HepG2 (cell line): Measurements from ENCODE around the gene ZBTB7B. TPM values are rescaled to one million over a fixed set of nuclear protein-coding genes. Genes with fewer than 3 reads are reported as not detected.

ENCODE experiments used
- CBX1 ChIP-seq: IDR thresholded peaks from one replicate; pipeline ENCODE4 v1.6.1; 2016; ENCODE audit warnings: antibody characterized with exemption, low read depth
- FLYWCH1 ChIP-seq: sonication (generic); formaldehyde crosslinking; IDR thresholded peaks from 2 replicates; pipeline ENCODE4 v1.8.1; 2023; ENCODE audit warnings: mild to moderate bottlenecking, missing genetic modification reagents
- FOXO1 ChIP-seq: sonication (generic); formaldehyde crosslinking; IDR thresholded peaks from 2 replicates; pipeline ENCODE4 v1.4.0; 2020; ENCODE audit warnings: missing genetic modification reagents
- GABPB1 ChIP-seq: IDR thresholded peaks from 2 replicates; pipeline ENCODE4 v1.6.1; 2016; ENCODE audit warnings: mild to moderate bottlenecking, missing genetic modification reagents, moderate library complexity, missing compliant biosample characterization
- HNRNPH1 ChIP-seq: fragments of 200-400 bp; formaldehyde crosslinking; optimal IDR thresholded peaks from 2 replicates; pipeline ENCODE3; 2017; ENCODE audit warnings: mild to moderate bottlenecking, low read depth, low read length
- IKZF4 ChIP-seq: sonication (generic); formaldehyde crosslinking; IDR thresholded peaks from 2 replicates; pipeline ENCODE4 v1.5.1; 2020; ENCODE audit warnings: borderline replicate concordance, mild to moderate bottlenecking, low read depth, missing genetic modification reagents; ENCODE audit errors: not compliant biosample characterization
- MATR3 ChIP-seq: sonication (generic); formaldehyde crosslinking; IDR thresholded peaks from 2 replicates; pipeline ENCODE4 v1.4.0; 2020; ENCODE audit warnings: missing genetic modification reagents
- MIER2 ChIP-seq: IDR thresholded peaks from 2 replicates; pipeline ENCODE4 v1.6.1; 2016; ENCODE audit warnings: missing biosample characterization, missing genetic modification reagents
- PHF5A ChIP-seq: IDR thresholded peaks from one replicate; pipeline ENCODE4 v1.6.1; 2018; ENCODE audit warnings: low read depth, missing genetic modification reagents; ENCODE audit not compliant: unreplicated experiment
- ZFP36 ChIP-seq: fragments of 150-350 bp; IDR thresholded peaks from 2 replicates; pipeline ENCODE4 v1.6.1; 2018; ENCODE audit warnings: borderline replicate concordance, low read length, low read depth; ENCODE audit not compliant: partially characterized antibody
- ZNF383 ChIP-seq: sonication (generic); formaldehyde crosslinking; IDR thresholded peaks from 2 replicates; pipeline ENCODE4 v1.4.0; 2020; ENCODE audit warnings: missing genetic modification reagents, mild to moderate bottlenecking, borderline replicate concordance
- ZNF709 ChIP-seq: sonication (generic); formaldehyde crosslinking; IDR thresholded peaks from 2 replicates; pipeline ENCODE4 v1.5.0; 2020; ENCODE audit warnings: mild to moderate bottlenecking, missing genetic modification reagents
- ZNF788 ChIP-seq: sonication (generic); formaldehyde crosslinking; IDR thresholded peaks from 2 replicates; pipeline ENCODE4 v1.5.0; 2020; ENCODE audit warnings: mild to moderate bottlenecking, missing genetic modification reagents, borderline replicate concordance
- ZNF792 ChIP-seq: IDR thresholded peaks from 2 replicates; pipeline ENCODE4 v1.6.1; 2016
- polyA plus RNA-seq, 8 experiments: library from polyadenylated mRNA; depleted of rRNA in 3 of 8; stranded (reverse) in 7 of 8; unstranded in 1 of 8; fragments of >200 nt; fragmentation: Illumina TruSeq in 4 of 8; extraction: Trizol in 4 of 8; gene quantifications; 2 replicates each; pipeline versions ENCODE4 v1.2.1 to v1.2.3, GENCODE V29; 2011 to 2016; ENCODE audit warnings: low read depth in 4 of 8, missing spikeins in 1 of 8, mixed read lengths in 1 of 8; ENCODE audit not compliant: insufficient read depth in 1 of 8
- total RNA-seq, 5 experiments: library from RNA; depleted of rRNA; stranded (reverse); fragments of >200 nt; fragmentation: Illumina TruSeq; extraction: Trizol; gene quantifications; 2 replicates each; pipeline ENCODE4 v1.2.3, GENCODE V29; 2016; ENCODE audit warnings: low read depth in 1 of 5
- TF ChIP-seq, protein P1 (sequence below): IDR thresholded peaks from 2 replicates; pipeline ENCODE4 v1.6.1; 2016; ENCODE audit warnings: control low read depth
- TF ChIP-seq, protein P2 (sequence below): sonication (generic); formaldehyde crosslinking; IDR thresholded peaks from 2 replicates; pipeline ENCODE4 v1.5.0; 2020; ENCODE audit warnings: mild to moderate bottlenecking, missing genetic modification reagents, moderate library complexity
- TF ChIP-seq, protein P3 (sequence below): sonication (generic); IDR thresholded peaks from 2 replicates; pipeline ENCODE4 v1.6.1; 2016; ENCODE audit warnings: low read depth, borderline replicate concordance
- TF ChIP-seq, protein P4 (sequence below): sonication (generic); formaldehyde crosslinking; IDR thresholded peaks from 2 replicates; pipeline ENCODE4 v1.9.0; 2022; ENCODE audit warnings: missing genetic modification reagents, mild to moderate bottlenecking, borderline replicate concordance
- TF ChIP-seq, protein P5 (sequence below): IDR thresholded peaks from 2 replicates; pipeline ENCODE4 v1.6.1; 2018; ENCODE audit warnings: missing genetic modification reagents, mild to moderate bottlenecking, missing compliant biosample characterization

Gene ZBTB7B
- total and polyA plus RNA-seq, 2 of the 13 experiments (the other 11 are each of a cell fraction or from before 2014, with no cell fraction given), result 15.5 to 17.5 TPM

DNA sequence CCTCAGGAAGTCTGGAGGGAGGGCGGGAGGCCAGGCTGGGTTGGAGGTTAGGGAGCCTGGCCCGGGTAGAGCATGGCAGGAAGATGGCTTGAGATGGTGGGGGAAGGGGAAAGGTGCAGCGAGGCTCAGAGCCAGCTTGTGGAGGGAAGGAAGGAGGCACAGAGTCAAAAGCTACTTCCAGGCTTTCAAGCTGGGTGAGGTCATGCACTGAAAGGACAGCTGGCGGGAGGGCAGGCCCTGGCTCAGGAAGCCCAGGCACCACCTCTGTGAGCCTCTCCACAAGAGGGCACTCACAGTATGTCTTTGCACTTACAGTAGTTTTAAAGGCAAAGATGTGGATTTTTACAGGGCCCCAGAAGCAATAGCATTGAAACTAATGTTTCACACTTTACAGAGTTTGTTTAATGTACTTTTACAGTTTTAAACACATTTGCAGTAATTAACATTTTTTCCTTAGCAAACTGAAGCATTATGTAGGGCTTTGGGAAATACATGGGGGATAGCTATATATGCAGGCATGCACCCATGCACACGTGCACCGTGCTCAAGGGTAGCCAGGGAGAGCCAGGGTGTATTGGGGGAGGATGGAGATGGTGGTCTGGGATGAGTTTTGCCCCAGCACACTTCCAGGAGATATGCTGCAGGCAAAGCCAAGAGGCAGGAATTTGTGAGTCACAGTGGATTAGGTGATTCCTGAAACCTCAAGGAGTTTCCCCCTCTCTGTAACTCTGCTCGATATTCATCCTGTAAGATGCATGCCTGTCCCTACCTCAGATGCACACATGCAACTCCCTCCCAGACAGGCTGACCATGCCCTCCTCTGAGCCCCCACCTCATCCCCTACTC is 42.4 kb downstream of the ZBTB7B start (continued):
- TF ChIP-seq IKZF4 (CRISPR knock-in tag), result no peak
- TF ChIP-seq PHF5A, result no peak
- TF ChIP-seq CBX1, result no peak
- TF ChIP-seq, protein P1, sequence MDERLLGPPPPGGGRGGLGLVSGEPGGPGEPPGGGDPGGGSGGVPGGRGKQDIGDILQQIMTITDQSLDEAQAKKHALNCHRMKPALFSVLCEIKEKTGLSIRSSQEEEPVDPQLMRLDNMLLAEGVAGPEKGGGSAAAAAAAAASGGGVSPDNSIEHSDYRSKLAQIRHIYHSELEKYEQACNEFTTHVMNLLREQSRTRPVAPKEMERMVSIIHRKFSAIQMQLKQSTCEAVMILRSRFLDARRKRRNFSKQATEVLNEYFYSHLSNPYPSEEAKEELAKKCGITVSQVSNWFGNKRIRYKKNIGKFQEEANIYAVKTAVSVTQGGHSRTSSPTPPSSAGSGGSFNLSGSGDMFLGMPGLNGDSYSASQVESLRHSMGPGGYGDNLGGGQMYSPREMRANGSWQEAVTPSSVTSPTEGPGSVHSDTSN (CRISPR knock-in tag), result no peak
- TF ChIP-seq, protein P2, sequence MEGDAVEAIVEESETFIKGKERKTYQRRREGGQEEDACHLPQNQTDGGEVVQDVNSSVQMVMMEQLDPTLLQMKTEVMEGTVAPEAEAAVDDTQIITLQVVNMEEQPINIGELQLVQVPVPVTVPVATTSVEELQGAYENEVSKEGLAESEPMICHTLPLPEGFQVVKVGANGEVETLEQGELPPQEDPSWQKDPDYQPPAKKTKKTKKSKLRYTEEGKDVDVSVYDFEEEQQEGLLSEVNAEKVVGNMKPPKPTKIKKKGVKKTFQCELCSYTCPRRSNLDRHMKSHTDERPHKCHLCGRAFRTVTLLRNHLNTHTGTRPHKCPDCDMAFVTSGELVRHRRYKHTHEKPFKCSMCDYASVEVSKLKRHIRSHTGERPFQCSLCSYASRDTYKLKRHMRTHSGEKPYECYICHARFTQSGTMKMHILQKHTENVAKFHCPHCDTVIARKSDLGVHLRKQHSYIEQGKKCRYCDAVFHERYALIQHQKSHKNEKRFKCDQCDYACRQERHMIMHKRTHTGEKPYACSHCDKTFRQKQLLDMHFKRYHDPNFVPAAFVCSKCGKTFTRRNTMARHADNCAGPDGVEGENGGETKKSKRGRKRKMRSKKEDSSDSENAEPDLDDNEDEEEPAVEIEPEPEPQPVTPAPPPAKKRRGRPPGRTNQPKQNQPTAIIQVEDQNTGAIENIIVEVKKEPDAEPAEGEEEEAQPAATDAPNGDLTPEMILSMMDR (CRISPR knock-in tag), result peak; percentile 89
- no peak for TF ChIP-seq ZNF792
- no peak for TF ChIP-seq FOXO1 (CRISPR knock-in tag)
- no peak for TF ChIP-seq ZNF383 (CRISPR knock-in tag)
- 0 out of 2 replicates have a peak, but pooled peaks have one; percentile 10 for TF ChIP-seq MIER2 (CRISPR knock-in tag)
- no peak for TF ChIP-seq ZNF788 (CRISPR knock-in tag)
- TF ChIP-seq FLYWCH1, result no peak
- TF ChIP-seq, protein P3, sequence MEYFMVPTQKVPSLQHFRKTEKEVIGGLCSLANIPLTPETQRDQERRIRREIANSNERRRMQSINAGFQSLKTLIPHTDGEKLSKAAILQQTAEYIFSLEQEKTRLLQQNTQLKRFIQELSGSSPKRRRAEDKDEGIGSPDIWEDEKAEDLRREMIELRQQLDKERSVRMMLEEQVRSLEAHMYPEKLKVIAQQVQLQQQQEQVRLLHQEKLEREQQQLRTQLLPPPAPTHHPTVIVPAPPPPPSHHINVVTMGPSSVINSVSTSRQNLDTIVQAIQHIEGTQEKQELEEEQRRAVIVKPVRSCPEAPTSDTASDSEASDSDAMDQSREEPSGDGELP, result peak; percentile 80; the same call in 1 of the 2 replicates
- TF ChIP-seq, protein P4, sequence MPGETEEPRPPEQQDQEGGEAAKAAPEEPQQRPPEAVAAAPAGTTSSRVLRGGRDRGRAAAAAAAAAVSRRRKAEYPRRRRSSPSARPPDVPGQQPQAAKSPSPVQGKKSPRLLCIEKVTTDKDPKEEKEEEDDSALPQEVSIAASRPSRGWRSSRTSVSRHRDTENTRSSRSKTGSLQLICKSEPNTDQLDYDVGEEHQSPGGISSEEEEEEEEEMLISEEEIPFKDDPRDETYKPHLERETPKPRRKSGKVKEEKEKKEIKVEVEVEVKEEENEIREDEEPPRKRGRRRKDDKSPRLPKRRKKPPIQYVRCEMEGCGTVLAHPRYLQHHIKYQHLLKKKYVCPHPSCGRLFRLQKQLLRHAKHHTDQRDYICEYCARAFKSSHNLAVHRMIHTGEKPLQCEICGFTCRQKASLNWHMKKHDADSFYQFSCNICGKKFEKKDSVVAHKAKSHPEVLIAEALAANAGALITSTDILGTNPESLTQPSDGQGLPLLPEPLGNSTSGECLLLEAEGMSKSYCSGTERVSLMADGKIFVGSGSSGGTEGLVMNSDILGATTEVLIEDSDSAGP (CRISPR knock-in tag), result peak; percentile 93
- TF ChIP-seq HNRNPH1, result no peak
- TF ChIP-seq MATR3 (CRISPR knock-in tag), result no peak
- no peak for TF ChIP-seq ZNF709 (CRISPR knock-in tag)
- TF ChIP-seq GABPB1 (CRISPR knock-in tag), result peak; percentile 17; the same call in 1 of the 2 replicates
- no peak for TF ChIP-seq ZFP36
- TF ChIP-seq, protein P5, sequence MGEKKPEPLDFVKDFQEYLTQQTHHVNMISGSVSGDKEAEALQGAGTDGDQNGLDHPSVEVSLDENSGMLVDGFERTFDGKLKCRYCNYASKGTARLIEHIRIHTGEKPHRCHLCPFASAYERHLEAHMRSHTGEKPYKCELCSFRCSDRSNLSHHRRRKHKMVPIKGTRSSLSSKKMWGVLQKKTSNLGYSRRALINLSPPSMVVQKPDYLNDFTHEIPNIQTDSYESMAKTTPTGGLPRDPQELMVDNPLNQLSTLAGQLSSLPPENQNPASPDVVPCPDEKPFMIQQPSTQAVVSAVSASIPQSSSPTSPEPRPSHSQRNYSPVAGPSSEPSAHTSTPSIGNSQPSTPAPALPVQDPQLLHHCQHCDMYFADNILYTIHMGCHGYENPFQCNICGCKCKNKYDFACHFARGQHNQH, result peak; percentile 65; the same call in 1 of the 2 replicates
